GM19328 (cell line): ENCODE results near the gene ASAP2.

Experiments
- ATAC-seq: cut with Tn5 transposase; IDR thresholded peaks from one replicate; pipeline ENCODE4 v1.9.1; 2021; ENCODE audit warnings: mild to moderate bottlenecking, moderate library complexity; ENCODE audit not compliant: unreplicated experiment

Gene ASAP2

DNA sequence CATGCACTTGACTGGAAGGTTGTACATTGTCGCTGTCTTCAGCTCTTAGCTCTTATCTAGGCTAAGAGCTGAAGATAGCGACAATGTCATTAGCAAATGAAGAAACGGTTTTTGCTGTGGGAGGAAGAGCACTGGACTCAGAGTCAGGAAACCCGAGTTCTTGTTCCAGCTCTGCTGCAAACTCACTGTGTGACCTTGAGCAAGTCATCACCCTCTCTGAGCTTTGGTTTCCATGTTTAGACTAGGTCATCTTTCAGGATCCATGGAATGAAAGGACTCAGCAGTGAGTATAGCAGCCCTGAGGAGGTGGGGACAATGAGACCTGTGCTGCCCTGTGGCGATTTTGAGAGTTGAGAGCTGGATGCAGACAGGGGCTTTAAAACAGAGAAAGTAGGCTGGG is 85.3 kb downstream of the ASAP2 start:
- no peak for ATAC-seq

DNA sequence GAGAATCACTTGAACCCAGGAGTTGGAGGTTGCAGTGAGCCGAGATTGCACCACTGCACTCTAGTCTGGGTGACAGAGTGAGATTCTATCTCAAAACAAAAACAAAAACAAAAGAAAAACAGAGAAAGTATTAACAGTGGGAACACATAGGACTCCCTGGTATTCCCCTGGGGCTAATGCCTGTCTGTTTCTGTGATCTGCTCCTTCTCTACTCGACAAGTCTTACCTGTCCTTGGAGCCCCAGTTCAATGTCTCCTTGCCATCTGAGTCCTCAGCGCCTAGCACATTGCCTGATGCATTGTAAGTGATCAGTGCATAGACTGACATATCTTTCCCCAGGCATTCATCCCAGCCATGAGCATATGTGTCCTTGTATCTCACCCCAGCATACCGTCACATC is 85.8 kb downstream of the ASAP2 start:
- ATAC-seq, result no peak

DNA sequence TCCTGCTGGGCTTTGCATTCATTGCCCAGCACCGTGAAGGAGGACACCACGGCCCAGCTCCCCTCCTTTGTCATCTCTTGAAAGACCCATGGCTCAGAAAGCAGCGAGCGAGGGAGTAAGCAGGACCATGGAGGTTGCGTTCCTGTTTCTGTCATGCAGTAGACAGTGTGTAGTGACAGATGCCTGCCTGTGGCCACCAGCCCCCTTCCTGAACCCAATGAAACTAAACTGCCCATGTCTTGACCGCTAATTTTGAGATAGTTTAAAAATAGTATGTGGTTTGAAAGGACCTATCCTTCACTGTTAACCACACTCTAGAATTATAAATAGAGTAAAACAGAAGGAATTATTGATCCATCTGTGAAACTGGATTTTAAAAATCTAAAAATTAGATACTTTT is 88.2 kb downstream of the ASAP2 start:
- ATAC-seq, result no peak

DNA sequence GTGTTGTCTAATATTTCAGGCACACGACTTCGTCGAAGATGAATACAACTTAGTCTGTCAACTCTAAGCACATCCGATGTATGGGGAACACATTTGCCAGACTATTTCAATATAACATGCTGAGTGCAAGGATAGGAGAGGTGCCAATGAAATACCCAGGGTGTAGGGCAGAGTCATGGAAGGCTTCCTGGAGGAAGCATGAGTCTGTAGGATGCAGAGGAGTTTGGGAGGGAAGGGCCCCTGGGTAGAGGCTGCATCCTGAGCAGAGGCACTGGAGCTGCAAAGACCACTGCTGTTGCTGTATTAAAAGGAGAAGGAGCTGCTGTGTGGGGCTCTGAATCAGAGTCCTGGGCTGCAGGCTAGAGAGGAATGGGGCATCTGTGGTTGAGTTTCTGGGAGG is 89.9 kb downstream of the ASAP2 start:
- no peak for ATAC-seq

DNA sequence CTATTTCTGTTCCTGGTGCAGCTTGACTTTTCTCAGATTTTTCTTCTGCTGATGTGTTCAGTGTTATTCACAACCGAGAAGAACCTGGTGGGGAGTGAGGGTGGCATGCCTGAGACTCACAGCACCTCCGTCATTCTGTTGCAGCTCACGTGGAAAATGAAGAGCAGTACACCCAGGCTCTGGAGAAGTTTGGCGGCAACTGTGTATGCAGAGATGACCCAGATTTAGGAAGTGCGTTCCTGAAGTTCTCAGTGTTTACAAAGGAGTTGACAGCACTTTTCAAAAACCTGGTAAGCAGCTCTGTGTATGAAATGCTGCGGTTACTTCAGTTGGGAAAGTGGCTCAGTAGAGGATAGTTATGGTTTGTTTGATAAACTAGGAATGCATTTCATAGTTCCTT is 90.5 kb downstream of the ASAP2 start:
- ATAC-seq, result no peak

DNA sequence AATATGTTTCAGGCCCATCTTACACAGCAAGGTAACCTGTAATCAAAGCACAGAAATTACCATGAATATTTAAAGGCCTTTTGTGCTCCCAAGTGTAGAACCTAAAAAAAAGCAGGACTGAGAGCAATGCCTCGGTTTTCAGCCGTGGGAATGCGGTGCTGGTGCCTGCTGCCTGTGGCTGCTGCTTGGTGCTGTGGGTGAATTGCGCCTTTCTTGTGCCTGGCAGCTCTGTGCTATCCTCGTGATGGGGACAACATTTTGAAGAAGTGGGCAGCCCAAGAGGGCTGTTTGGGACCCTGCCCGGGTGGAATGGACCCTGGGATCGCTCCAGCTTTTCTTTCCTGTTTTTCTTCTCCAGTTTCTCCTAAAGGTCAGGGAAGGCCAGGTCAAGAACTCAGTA is 91.2 kb downstream of the ASAP2 start:
- ATAC-seq, result no peak

DNA sequence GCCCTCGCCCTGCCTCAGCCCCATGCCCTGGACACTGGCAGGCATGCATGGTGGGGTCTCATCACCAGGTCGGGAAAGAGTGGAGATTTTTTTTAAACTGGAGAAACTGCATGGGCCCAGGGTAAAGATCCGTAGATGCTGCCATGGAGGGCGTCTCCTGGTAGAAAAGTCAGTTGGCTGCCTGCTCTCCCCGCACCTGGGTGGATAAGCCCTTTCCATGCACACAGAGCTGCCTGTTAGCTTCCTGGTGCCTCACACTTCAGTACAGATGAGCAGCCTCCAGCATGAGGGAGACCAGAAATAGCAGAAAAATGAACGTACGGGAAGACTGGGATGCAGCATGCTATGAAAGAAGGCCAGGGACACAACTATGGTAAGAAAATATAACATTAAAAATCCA is 92.0 kb downstream of the ASAP2 start:
- ATAC-seq, result no peak

DNA sequence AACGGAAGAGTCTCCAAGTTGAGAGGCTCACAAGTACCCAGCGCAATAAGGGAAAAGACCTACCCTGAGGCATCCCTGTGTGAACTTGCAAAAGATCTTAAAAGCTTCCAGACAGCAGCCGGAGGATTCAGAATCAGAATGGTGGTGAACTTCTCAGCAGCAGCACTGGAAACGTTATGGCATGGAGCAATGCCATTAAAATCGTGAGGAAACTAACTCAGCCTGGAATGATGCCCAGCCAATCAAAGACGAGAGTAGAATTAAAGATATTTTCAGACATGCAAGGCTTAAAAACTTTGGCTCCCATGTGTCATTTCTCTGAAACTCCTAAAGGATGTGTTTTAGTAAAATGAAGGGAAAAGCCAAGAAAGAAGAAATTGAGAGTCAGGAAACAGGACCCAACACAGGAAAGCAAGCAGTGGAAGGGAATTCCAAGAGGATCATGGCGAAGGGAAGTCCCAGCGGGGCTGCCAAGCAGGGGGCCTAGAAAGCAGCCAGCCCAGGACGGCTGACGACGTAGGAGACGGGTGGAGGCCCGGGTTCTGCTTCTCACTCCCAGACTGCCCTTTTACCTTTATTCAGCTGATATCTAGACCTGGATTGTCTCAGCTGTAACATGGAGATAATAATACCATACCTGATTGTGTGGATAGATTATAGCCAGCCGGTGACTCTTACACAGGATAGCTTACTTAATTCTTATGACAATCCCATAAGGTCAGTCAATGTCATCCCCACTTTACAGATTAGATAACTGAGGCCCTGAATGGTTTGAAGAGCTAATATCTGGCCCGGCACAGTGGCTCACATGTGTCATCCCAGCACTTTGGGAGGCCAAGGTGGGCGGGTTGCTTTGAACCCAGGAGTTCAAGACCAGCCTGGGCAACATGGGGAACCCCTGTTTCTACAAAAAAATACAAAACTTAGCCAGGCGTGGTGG is 92.8 kb downstream of the ASAP2 start:
- ATAC-seq, result no peak

DNA sequence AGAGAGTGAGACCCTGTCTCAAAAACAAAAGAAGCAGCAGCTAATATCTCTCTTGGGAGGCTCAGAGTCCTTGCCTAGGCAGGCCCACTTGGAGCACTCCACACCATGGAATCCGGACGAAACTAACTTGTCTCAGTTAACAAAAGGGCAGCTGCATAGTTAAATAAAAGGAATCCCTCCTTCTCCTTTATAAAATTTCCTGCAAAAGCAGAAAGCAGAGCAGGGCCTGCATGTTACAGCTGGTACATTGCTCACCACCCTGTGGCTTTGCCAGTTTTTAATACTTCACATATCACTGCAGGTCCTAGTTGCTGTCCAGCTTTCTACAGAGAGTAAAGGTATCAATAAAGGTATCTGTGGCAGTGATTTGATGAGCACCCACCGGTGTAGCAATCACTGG is 93.6 kb downstream of the ASAP2 start:
- no peak for ATAC-seq

DNA sequence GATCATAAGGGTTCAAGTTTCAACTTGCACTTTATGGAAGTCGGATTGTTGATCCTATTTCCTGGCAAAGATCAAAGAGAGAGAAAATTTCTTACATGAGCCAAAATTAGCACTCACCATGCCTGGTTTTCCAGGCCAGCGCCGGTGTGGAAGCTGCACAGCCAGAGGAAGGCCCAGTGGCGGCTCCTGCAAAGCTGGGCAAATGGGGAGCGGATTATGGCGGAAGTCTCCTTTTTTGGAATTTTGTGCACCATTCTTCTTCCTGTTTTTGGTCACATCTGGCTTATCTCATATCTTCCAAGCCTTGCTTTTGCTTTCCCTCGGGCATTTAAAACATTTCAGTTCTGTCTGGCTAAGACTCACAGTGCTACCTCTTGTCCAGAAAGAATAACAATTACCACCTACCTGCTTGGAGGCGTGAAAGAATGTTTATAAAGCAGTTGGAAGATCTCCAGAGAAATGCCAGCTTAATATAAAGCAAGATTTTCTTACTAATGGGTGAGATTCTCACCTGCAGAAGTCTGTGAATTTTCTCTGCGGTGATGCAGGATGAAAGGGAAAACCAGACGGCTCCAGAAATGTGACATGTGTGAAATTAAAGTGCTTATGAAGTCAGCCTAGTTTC is 94.3 kb downstream of the ASAP2 start:
- no peak for ATAC-seq

DNA sequence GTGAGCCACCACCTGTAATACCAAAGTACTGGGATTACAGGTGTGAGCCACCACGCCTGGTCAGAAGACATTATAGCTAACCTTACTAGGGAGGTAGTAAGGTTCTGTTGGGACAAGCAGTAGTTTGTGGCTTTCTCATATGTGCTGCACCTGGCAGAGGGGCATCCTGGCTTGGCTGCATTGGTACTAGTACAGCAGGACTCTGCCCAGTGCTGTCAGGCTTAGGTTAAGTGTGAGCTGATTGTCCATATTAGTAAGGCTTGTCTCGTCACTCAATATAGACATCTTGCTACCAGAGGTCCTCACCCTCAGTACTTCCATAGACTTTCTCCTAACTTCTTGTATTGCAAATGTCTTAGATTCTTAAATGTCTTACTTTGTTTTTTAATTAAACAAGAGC is 96.1 kb downstream of the ASAP2 start:
- ATAC-seq, result no peak

DNA sequence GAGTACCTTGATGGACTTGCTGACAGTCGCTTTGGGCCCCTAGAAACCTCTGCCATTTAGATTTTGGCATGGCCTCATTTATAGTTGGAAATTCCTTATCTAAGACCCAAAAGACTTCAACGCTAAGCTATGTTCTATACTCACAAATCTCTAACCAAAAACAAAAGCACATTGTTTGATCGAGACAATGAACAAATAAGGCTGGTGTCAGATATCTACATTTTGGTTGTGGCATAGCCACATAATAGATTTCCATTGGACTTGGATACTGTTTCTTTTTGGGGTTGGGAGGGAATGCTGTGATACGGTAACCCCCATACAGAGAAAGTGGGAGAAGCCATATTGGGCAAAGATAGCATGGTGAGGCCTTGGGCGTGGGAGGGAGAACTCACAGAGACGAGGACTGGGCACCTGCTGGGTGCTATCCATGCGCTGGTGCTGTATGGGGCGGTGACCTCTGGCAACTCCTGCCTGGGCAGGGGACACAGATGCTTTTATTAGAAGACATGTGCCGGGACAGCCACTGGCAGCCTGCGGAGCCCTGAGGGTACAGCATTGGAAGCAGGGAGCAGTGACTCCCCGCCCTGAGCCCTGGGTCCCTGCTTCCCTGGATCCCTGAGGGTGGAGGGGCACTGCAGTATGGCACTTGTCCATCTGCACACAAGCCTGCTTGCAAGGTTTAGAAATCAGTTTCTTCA is 97.1 kb downstream of the ASAP2 start:
- ATAC-seq, result no peak

DNA sequence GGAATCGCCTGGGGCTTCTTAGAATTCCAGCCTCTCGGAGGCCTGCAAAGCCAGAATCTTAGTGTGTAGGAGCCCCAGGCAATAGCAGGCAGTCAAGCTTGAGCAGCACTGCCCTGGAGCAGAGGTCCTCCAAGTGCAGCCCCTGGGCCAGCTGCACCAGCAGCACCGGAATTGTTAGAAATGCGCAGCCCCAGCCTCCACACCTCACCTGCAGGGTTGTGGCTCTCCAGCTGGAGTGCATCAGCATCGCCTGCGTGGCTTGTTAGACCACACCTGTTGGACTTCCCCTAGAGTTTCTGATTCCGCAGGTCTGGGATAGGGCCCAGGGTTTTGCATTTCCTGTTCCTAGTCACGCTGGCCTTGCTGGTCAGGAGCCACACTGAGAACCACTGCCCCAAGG is 100.3 kb downstream of the ASAP2 start:
- ATAC-seq, result no peak

DNA sequence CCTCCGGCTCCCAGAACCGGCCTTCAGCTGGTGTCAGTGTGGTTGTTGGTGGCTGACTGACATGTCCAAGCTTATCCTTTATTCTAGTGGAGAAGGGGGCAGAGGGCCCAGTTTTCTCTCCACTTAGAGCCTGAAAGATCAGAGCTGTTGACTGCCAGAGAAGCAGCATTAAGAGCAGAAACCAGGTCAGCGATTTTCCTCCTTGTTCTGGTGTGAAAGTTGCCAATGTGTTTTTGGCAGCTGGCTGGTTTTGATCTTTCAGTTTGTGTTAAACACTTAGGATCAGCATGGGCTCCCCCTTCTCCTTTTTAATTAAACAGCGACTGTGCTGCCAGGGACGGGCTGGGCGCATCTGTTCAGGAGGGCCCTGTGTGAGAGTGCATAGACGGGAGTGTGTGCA is 100.9 kb downstream of the ASAP2 start:
- ATAC-seq, result no peak

DNA sequence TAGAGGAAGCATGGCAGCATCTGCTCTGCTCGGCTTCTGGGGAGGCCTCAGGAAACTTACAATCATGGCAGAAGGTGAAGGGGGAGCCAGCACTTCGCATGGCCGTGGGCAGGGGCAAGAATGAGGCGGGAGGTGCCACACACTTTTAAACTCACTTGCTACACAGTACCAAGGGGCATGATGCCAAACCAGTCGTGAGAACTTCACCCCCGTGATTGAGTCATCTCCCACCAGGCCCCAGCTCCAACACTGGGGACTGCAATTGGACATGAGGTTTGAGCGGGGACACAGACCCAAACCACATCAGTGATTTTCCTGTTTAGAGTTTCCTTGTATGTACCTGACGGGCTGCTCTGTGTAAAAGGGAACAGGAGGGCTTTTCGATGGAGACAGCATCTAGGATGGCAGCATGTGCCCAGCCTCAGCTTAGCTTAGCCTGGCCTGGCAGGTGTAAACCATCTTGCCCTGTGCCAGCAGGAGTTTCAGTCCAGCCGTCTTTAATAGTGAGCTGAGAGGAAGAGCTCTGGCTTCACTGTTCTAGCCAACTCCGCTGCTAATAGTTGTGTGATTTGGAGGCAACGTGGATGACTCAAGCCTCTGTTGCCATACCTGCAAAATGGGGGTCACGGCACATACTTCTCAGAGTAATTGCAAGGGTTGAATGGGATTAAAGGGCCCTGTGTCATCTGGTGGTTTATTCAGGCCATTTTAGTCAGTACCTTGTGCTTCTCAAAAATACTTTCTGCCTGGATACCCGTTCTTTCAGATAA is 101.8 kb downstream of the ASAP2 start:
- ATAC-seq, result no peak

DNA sequence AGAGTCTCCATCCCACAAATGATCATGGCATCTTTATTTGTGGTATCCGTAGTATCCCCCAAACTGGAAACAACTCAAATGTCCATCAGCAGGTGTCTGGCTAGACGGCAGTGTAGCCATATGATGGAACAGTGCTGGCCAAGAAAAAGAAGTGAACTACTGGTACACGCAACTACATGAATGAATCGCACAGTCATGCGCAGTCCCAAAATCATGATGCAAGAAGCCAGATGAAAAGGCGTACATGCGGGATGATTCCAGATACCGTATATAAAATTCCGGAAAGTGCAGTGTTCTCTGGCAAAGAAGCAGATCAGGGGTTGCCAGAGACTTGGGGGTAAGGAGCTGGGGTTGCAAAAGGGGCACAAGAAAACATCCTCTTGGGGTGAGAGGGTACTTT is 102.5 kb downstream of the ASAP2 start:
- ATAC-seq, result no peak

DNA sequence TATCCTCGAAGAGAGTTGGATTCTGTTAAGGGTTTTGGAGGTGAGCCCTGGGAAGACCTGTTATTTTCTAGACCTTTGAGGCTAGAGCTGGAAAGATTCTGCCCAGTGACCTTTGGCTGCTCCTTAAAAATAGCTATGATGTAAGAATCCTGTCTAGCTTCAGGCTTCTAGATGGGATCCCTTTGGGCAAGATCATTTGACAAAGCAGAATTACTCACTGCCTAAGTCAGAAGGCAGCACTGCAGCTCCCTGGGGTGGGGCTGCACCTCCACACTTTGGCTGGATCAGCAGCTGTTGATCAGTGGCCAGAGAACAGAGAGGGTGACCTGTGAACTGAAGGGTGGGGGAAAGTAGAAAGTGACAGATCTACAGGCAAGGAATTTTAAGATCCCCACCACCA is 103.8 kb downstream of the ASAP2 start:
- no peak for ATAC-seq

DNA sequence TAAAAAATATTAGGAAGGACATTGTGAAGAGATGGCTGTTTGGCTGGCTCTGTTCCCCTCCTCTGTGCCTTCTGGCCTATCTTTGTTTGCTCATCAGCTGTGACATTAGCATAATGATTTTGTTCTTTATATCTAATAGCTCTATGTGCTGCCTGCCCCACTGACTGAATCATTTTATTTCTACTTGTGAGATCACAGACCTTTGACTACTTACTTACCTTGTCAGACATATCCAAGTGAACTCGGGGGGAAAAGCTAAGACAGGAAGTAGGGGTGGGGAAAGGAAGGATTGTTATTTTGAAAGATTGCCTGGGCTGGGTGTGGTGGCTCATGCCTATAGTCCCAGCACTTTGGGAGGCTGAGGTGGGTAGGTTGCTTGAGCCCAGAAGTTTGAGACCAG is 104.2 kb downstream of the ASAP2 start:
- no peak for ATAC-seq

DNA sequence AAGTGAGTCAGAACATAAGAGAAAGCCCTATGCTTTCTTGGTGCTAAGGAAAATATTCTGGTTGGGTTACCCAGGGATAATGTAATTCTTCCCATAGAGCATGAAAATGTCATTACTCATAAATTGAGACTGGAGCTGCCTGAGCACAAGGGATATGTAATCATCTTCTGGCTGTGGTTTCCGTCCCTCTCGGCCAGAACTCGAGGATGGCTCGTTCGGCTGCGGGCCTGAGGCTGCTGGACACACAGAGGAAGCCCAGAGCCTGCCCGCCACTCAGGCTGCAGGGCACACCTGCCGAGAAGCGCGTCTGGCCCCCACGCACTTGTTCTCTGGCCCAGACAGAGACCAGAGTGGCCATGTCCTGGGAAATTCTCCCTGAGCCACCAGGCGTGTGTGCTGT is 104.9 kb downstream of the ASAP2 start:
- ATAC-seq, result no peak

DNA sequence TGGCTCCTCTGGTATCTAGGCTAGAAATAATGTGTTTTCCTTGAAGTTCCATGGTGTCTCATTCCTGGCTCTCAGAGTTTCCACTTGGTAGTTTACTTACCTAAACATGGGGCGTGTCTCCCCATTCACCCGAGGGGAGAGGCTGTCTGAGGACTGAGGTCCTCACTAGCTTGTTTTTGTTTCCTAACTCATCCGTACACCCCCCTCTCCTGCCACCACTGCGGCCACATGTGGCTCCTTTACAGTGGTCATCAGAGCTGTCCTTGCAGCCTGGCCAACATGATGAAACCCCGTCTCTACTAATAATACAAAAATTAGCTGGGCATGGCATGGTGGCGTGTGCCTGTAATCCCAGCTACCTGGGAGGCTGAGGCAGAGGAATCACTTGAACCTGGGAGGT is 106.0 kb downstream of the ASAP2 start:
- no peak for ATAC-seq

DNA sequence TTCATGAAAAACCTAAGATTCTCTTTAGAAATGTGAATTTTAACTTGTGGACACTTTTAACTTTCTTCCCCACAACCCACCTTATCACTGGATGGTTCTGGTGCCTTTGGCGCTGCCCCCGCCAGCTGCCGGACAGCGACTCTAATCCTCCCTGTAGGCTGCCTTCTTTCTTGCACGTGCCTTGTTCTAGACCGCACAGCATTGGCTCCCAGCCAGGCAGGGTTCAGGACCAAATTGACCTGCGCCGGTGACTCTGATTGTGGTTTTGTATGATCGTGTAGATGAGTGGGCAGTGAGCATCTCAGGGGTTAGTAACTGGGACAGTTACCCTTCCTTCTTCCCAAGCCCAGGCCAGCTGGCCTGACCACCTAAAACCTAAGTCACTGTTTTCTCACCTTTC is 106.8 kb downstream of the ASAP2 start:
- ATAC-seq, result no peak
